Right hindlimb (tissue), 1 donor: ENCODE data around the gene TMEM225B.
"Not testable (repeated sequence)": the region's sequence is repeated elsewhere in the genome, so short reads cannot be mapped to it uniquely, and the experiment has no call there.

Experiments
- DNase-seq: peaks from one replicate; pipeline ENCODE4 v3.0.0-alpha.2; 2018

Gene TMEM225B

GRCh38 chr7:99624484-99624883, 26.4 kb downstream of the TMEM225B start:
- DNase-seq, result no peak

- DNase-seq, result no peak
Measured at GRCh38 chr7:99625321-99625720, 27.3 kb downstream of the TMEM225B start.

GRCh38 chr7:99625961-99626360, 27.9 kb downstream of the TMEM225B start:
- no peak for DNase-seq

DNA sequence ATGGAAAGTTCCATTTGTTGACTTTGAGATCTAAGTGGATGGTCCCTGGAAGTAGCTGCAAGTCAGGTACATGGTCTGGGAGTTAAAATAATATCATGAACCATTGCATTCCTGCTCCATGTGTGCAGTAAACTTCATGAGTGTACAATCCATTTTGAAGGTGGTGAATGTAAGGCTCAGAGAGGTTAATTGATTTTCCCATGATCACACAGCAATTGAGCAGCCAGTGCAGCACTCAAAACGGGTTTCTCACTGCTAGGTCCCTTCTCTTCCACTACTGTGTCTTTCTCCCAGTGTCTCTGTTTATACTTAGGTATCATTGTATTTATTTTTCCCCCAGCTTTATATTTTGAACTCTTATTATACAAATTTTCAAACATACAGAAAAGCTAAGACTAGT, 28.6 kb downstream of the TMEM225B start:
- no peak for DNase-seq

- DNase-seq, result no peak
Measured at GRCh38 chr7:99627513-99627912, 29.4 kb downstream of the TMEM225B start.

- DNase-seq, result no peak
Measured at GRCh38 chr7:99628471-99629465, 30.7 kb downstream of the TMEM225B start.

- no peak for DNase-seq
Measured at GRCh38 chr7:99629643-99630042, 31.6 kb downstream of the TMEM225B start.

DNA sequence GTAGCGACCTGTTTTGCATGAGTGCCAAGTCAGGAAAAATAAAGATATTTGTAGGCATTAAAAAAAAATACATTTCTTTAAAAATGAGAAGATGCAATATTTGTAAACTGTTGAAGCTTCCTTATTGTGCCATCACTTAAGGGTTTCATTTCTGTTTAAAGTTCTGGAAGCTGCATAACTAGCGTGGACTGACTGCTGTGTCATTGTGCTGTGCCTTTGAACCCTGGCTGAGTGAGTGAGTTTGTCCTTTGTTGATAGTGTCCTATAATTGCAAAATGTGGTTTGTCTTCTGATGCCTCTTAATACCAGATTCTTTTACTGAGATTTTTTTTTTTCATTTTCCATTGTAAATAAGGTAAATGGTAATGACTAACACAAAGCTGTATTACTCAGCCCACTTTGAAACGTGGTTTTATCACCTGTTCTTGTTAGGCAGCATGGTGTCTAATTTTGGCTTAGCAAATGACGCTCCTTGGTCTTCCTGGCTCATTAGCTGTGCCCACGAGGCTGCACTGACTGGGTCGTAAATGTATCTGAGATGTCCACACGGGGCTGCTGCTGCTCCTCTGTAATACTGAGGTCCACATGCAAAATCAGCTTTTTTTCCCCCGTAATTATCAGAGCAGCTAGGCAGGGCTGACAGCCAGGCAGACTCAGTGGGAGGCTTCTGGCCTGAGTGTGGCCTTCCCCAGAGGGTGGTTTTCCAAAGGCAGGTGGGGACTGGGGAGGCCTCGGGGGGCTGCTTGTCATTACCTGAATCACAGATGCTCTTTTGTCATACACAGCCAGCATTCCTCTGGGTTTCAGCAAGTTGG, 33.4 kb downstream of the TMEM225B start:
- peak; percentile 30 for DNase-seq

GRCh38 chr7:99637414-99637813, 39.3 kb downstream of the TMEM225B start:
- DNase-seq, result not testable (repeated sequence)

- DNase-seq, result no peak
Measured at GRCh38 chr7:99638731-99639130, 40.7 kb downstream of the TMEM225B start.

DNA sequence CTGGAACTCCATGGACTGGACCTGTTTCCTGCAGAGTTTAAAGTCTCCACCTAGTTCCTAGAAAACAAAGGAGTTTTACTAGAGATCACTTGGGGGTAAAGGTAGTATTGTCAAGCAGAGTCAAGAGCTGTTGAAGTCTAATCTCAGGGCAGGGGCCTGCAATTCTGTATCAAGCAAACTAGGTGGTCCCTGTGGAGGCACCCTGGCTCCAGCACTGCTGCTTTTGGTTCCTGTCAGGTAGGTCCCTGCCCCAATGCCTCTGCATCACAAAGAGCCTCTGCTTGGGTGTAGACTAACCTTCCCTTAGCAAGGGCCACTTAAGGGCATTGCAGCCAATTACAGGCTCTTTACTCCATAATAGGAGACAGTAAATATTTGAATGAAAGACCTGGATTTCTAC, 41.2 kb downstream of the TMEM225B start:
- no peak for DNase-seq

DNA sequence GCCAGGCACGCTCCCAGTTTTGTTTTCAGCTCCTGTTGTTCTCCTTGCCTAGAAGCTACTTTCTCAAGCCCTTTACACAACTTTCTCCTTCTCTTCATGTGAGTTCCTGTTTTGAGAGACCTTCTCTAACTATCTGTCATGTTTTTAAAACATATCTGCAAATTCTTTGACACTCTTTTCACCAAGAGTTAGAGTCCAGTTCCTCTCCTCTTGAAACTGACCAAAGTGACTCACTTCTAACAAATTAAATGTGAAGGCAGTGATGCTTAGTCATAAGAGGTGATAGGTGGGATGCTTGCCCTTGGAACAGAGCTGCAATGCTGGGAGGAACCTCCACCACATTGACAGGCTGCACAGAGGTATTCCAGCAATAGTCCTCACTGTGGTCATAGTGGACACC, 44.0 kb downstream of the TMEM225B start:
- DNase-seq, result no peak

- DNase-seq, result no peak
Measured at GRCh38 chr7:99643464-99643863, 45.4 kb downstream of the TMEM225B start.

DNA sequence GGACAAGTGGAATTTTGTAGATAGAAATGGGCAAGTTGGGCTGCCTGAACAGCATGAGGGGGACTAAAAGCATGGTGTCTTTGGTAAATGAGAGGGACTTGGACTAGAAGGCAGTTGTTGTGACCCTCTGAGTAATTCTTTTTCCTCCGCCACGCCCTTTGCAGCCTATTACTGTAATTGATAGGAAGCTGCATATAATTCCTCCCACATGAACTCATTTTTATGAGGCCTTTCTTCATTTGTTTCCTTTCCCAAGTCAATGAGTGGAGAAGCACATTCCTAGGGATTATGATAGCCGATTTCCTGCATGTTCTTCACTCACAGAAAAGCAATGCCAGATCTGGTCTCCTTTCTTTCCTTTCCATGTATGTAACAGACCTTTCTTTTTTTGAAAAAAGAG, 46.4 kb downstream of the TMEM225B start:
- DNase-seq, result no peak

GRCh38 chr7:99645590-99645989, 47.5 kb downstream of the TMEM225B start:
- no peak for DNase-seq

- no peak for DNase-seq
Measured at GRCh38 chr7:99648843-99649242, 50.8 kb downstream of the TMEM225B start.

GRCh38 chr7:99651290-99651689, 53.2 kb downstream of the TMEM225B start:
- DNase-seq, result no peak

DNA sequence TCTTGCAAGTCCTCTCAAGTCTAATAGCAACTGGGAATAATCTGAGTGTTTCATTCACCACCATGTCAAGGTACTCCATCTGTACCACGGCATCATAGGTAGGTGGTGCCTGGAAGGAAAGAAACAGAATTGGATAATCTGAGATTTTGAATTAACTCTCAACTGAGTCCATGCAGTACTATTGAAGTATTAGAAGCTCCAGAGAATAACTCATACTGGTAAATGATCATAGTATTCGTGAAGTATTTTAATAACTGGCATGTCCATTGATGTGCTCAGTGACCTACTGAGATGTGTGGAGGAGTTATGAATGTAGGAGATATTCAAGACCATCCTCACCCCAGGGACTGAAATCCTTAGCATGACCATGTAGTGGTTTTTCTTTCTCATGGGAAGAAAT, 54.6 kb downstream of the TMEM225B start:
- DNase-seq, result no peak

DNA sequence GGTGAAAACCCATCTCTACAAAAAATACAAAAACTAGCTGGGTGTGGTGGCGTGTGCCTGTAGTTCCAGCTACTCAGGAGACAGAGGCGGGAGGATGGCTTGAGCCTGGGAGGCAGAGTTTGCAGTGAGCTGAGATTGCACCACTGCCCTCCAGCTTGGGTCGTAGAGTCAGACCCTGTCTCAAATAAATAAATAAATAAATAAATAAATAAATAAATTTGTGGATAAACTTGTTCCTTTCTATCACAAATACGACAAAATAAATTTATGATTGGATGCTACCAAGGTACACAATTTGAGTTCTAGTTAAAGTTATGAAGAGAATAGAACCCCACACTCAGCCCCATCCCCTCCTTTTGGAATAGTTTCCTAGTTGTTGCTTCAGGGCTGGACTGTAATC, 55.2 kb downstream of the TMEM225B start:
- not testable (repeated sequence) for DNase-seq

- DNase-seq, result no peak
Measured at GRCh38 chr7:99653754-99654153, 55.7 kb downstream of the TMEM225B start.

GRCh38 chr7:99654626-99655025, 56.6 kb downstream of the TMEM225B start:
- DNase-seq, result not testable (repeated sequence)

- not testable (repeated sequence) for DNase-seq
Measured at GRCh38 chr7:99657879-99658278, 59.8 kb downstream of the TMEM225B start.
